ENCODE results near the gene RASL11B.

The RASL11B gene

GRCh38 chr4:52864793-52865192, 2.7 kb downstream of the RASL11B start:
- Histone ChIP-seq H3K27ac (ENCODE audit: low read depth, low read length) (no peak overlapping the region), H3K4me1 (ENCODE audit: insufficient read depth, low read length) (peaks cover 51% of the 10 kb centered on the region), H3K9ac (ENCODE audit: low read depth, low read length) (no peak overlapping the region), H3K36me3 (ENCODE audit: insufficient read depth, low read length) (peaks cover 49% of the 10 kb centered on the region), H3K9me3 (ENCODE audit: insufficient read depth, low read depth, low read length) (no peaks in the 10 kb centered on the region), H3K27me3 (ENCODE audit: insufficient read depth, low read length) (peaks cover 15% of the 10 kb centered on the region; the same call in 1 of the 2 replicates), H3K4me3 (ENCODE audit: low read length) (peak overlapping the region; percentile 92)
- 94% methylated on average over 5 of the region's 5 CpGs for WGBS

GRCh38 chr4:52865300-52865699, 3.2 kb downstream of the RASL11B start:
- H3K27ac ChIP-seq (ENCODE audit: low read depth, low read length): no peak overlapping the region; the same call in 1 of the 2 replicates
- peak overlapping the region; percentile 92 for H3K4me3 ChIP-seq (ENCODE audit: low read length)
- WGBS: 93% methylated on average over 9 of the region's 9 CpGs
- peaks cover 11% of the 10 kb centered on the region; the same call in 1 of the 2 replicates for H3K27me3 ChIP-seq (ENCODE audit: insufficient read depth, low read length)
- no peaks in the 10 kb centered on the region for H3K9me3 ChIP-seq (ENCODE audit: insufficient read depth, low read depth, low read length)
- peaks cover 48% of the 10 kb centered on the region for H3K4me1 ChIP-seq (ENCODE audit: insufficient read depth, low read length)
- H3K9ac ChIP-seq (ENCODE audit: low read depth, low read length): no peak overlapping the region
- peaks cover 49% of the 10 kb centered on the region for H3K36me3 ChIP-seq (ENCODE audit: insufficient read depth, low read length)

GRCh38 chr4:52866734-52867133, 4.6 kb downstream of the RASL11B start:
- H3K4me1 ChIP-seq (ENCODE audit: insufficient read depth, low read length): peaks cover 36% of the 10 kb centered on the region
- no peaks in the 10 kb centered on the region for H3K9me3 ChIP-seq (ENCODE audit: insufficient read depth, low read depth, low read length)
- H3K4me3 ChIP-seq (ENCODE audit: low read length): no peak overlapping the region
- peaks cover 49% of the 10 kb centered on the region for H3K36me3 ChIP-seq (ENCODE audit: insufficient read depth, low read length)
- H3K9ac ChIP-seq (ENCODE audit: low read depth, low read length): no peak overlapping the region
- WGBS: 92% methylated on average over 4 of the region's 4 CpGs
- no peak overlapping the region for H3K27ac ChIP-seq (ENCODE audit: low read depth, low read length)
- H3K27me3 ChIP-seq (ENCODE audit: insufficient read depth, low read length): peaks cover under 1% of the 10 kb centered on the region; the same call in 1 of the 2 replicates

- H3K9me3 ChIP-seq (ENCODE audit: insufficient read depth, low read depth, low read length): no peaks in the 10 kb centered on the region
- H3K4me1 ChIP-seq (ENCODE audit: insufficient read depth, low read length): peaks cover 36% of the 10 kb centered on the region
- no peaks in the 10 kb centered on the region for H3K27me3 ChIP-seq (ENCODE audit: insufficient read depth, low read length)
- H3K36me3 ChIP-seq (ENCODE audit: insufficient read depth, low read length): peaks cover 49% of the 10 kb centered on the region
- WGBS: 92% methylated on average over 4 of the region's 4 CpGs
- H3K27ac ChIP-seq (ENCODE audit: low read depth, low read length): no peak overlapping the region
- H3K9ac ChIP-seq (ENCODE audit: low read depth, low read length): no peak overlapping the region
- H3K4me3 ChIP-seq (ENCODE audit: low read length): no peak overlapping the region
Measured at GRCh38 chr4:52867163-52867562, 5.0 kb downstream of the RASL11B start.

GRCh38 chr4:52868133-52868532, 6.0 kb downstream of the RASL11B start:
- H3K9ac ChIP-seq (ENCODE audit: low read depth, low read length): no peak overlapping the region
- no peak overlapping the region for H3K4me3 ChIP-seq (ENCODE audit: low read length)
- H3K27me3 ChIP-seq (ENCODE audit: insufficient read depth, low read length): no peaks in the 10 kb centered on the region
- peaks cover 47% of the 10 kb centered on the region for H3K36me3 ChIP-seq (ENCODE audit: insufficient read depth, low read length)
- peaks cover 45% of the 10 kb centered on the region for H3K4me1 ChIP-seq (ENCODE audit: insufficient read depth, low read length)
- WGBS: 57% methylated on average over 8 of the region's 8 CpGs
- no peak overlapping the region; the same call in 1 of the 2 replicates for H3K27ac ChIP-seq (ENCODE audit: low read depth, low read length)
- H3K9me3 ChIP-seq (ENCODE audit: insufficient read depth, low read depth, low read length): no peaks in the 10 kb centered on the region

- H3K9me3 ChIP-seq (ENCODE audit: insufficient read depth, low read depth, low read length): no peaks in the 10 kb centered on the region
- peaks cover 44% of the 10 kb centered on the region for H3K4me1 ChIP-seq (ENCODE audit: insufficient read depth, low read length)
- no peaks in the 10 kb centered on the region for H3K27me3 ChIP-seq (ENCODE audit: insufficient read depth, low read length)
- WGBS: 87% methylated on average over 12 of the region's 12 CpGs
- peaks cover 37% of the 10 kb centered on the region for H3K36me3 ChIP-seq (ENCODE audit: insufficient read depth, low read length)
- H3K27ac ChIP-seq (ENCODE audit: low read depth, low read length): no peak overlapping the region
- H3K4me3 ChIP-seq (ENCODE audit: low read length): no peak overlapping the region
- H3K9ac ChIP-seq (ENCODE audit: low read depth, low read length): no peak overlapping the region
Measured at GRCh38 chr4:52869196-52869595, 7.1 kb downstream of the RASL11B start.

- 0% methylated on average over 1 of the region's 1 CpG for WGBS
- H3K36me3 ChIP-seq (ENCODE audit: insufficient read depth, low read length): peaks cover 32% of the 10 kb centered on the region
- no peak overlapping the region for H3K9ac ChIP-seq (ENCODE audit: low read depth, low read length)
- no peak overlapping the region for H3K4me3 ChIP-seq (ENCODE audit: low read length)
- H3K4me1 ChIP-seq (ENCODE audit: insufficient read depth, low read length): peaks cover 44% of the 10 kb centered on the region
- H3K9me3 ChIP-seq (ENCODE audit: insufficient read depth, low read depth, low read length): no peaks in the 10 kb centered on the region
- H3K27me3 ChIP-seq (ENCODE audit: insufficient read depth, low read length): no peaks in the 10 kb centered on the region
- H3K27ac ChIP-seq (ENCODE audit: low read depth, low read length): no peak overlapping the region
Measured at GRCh38 chr4:52869656-52870055, 7.5 kb downstream of the RASL11B start.

GRCh38 chr4:52870225-52870624, 8.1 kb downstream of the RASL11B start:
- Histone ChIP-seq H3K36me3 (ENCODE audit: insufficient read depth, low read length) (peaks cover 26% of the 10 kb centered on the region), H3K9ac (ENCODE audit: low read depth, low read length) (no peak overlapping the region), H3K9me3 (ENCODE audit: insufficient read depth, low read depth, low read length) (no peaks in the 10 kb centered on the region), H3K4me3 (ENCODE audit: low read length) (no peak overlapping the region), H3K4me1 (ENCODE audit: insufficient read depth, low read length) (peaks cover 43% of the 10 kb centered on the region), H3K27ac (ENCODE audit: low read depth, low read length) (no peak overlapping the region), H3K27me3 (ENCODE audit: insufficient read depth, low read length) (no peaks in the 10 kb centered on the region)
- 90% methylated on average over 3 of the region's 4 CpGs for WGBS

- no peaks in the 10 kb centered on the region for H3K36me3 ChIP-seq (ENCODE audit: insufficient read depth, low read length)
- 31% methylated on average over 1 of the region's 1 CpG for WGBS
- H3K4me3 ChIP-seq (ENCODE audit: low read length): peak overlapping the region; percentile 36
- no peaks in the 10 kb centered on the region for H3K27me3 ChIP-seq (ENCODE audit: insufficient read depth, low read length)
- H3K9ac ChIP-seq (ENCODE audit: low read depth, low read length): peak overlapping the region; percentile 59
- H3K4me1 ChIP-seq (ENCODE audit: insufficient read depth, low read length): peaks cover 47% of the 10 kb centered on the region
- no peaks in the 10 kb centered on the region for H3K9me3 ChIP-seq (ENCODE audit: insufficient read depth, low read depth, low read length)
- peak overlapping the region; percentile 83 for H3K27ac ChIP-seq (ENCODE audit: low read depth, low read length)
Measured at GRCh38 chr4:52873191-52873590, 11.1 kb downstream of the RASL11B start.

- Histone ChIP-seq H3K9me3 (ENCODE audit: insufficient read depth, low read depth, low read length) (no peaks in the 10 kb centered on the region), H3K4me3 (ENCODE audit: low read length) (peak overlapping the region; percentile 36), H3K27ac (ENCODE audit: low read depth, low read length) (peak overlapping the region; percentile 84), H3K27me3 (ENCODE audit: insufficient read depth, low read length) (no peaks in the 10 kb centered on the region), H3K4me1 (ENCODE audit: insufficient read depth, low read length) (peaks cover 48% of the 10 kb centered on the region), H3K36me3 (ENCODE audit: insufficient read depth, low read length) (no peaks in the 10 kb centered on the region), H3K9ac (ENCODE audit: low read depth, low read length) (peak overlapping the region; percentile 59)
- WGBS: 4% methylated on average over 10 of the region's 10 CpGs
Measured at GRCh38 chr4:52873861-52874343, 11.8 kb downstream of the RASL11B start.

- no peaks in the 10 kb centered on the region for H3K36me3 ChIP-seq (ENCODE audit: insufficient read depth, low read length)
- H3K4me3 ChIP-seq (ENCODE audit: low read length): no peak overlapping the region
- no peak overlapping the region for H3K9ac ChIP-seq (ENCODE audit: low read depth, low read length)
- H3K9me3 ChIP-seq (ENCODE audit: insufficient read depth, low read depth, low read length): no peaks in the 10 kb centered on the region
- H3K27me3 ChIP-seq (ENCODE audit: insufficient read depth, low read length): no peaks in the 10 kb centered on the region
- 87% methylated on average over 5 of the region's 5 CpGs for WGBS
- peaks cover 43% of the 10 kb centered on the region for H3K4me1 ChIP-seq (ENCODE audit: insufficient read depth, low read length)
- no peak overlapping the region for H3K27ac ChIP-seq (ENCODE audit: low read depth, low read length)
Measured at GRCh38 chr4:52874948-52875347, 12.8 kb downstream of the RASL11B start.

GRCh38 chr4:52876069-52876468, 14.0 kb downstream of the RASL11B start:
- no peak overlapping the region for H3K9ac ChIP-seq (ENCODE audit: low read depth, low read length)
- no peaks in the 10 kb centered on the region for H3K36me3 ChIP-seq (ENCODE audit: insufficient read depth, low read length)
- no peaks in the 10 kb centered on the region for H3K27me3 ChIP-seq (ENCODE audit: insufficient read depth, low read length)
- H3K4me3 ChIP-seq (ENCODE audit: low read length): no peak overlapping the region
- WGBS: 87% methylated on average over 4 of the region's 4 CpGs
- H3K9me3 ChIP-seq (ENCODE audit: insufficient read depth, low read depth, low read length): no peaks in the 10 kb centered on the region
- H3K4me1 ChIP-seq (ENCODE audit: insufficient read depth, low read length): peaks cover 41% of the 10 kb centered on the region
- no peak overlapping the region for H3K27ac ChIP-seq (ENCODE audit: low read depth, low read length)

Measured in HUES64 (cell line).